Adrenal gland (tissue), 5 donors: ENCODE data around the gene SLU7.

Experiments
- CTCF ChIP-seq, 6 experiments: fragments of 450-650 bp in 4 of 6; fragments of 200-600 bp in 2 of 6; sonication (generic) in 1 of 6; IDR thresholded peaks; 1 replicate in 5 of 6; 2 replicates in 1 of 6; pipeline versions ENCODE4 v1.5.1 to v1.8.0; 2016 to 2021; ENCODE audit warnings: antibody characterized with exemption in 6 of 6, mild to moderate bottlenecking in 2 of 6, moderate library complexity in 1 of 6
- POLR2A ChIP-seq, 2 donors: fragments of 450-650 bp; IDR thresholded peaks; one replicate each; pipeline ENCODE4 v1.6.1; 2017; ENCODE audit warnings: antibody characterized with exemption in 2 of 2, mild to moderate bottlenecking in 2 of 2, moderate library complexity in 1 of 2
- donor health status: DM: no; HTN: no; CAD: no.

- TF ChIP-seq CTCF (IDR thresholded peaks at IDR 0.05): no peak
- peak; percentile 18 to 81 for TF ChIP-seq POLR2A (IDR thresholded peaks at IDR 0.05)
Measured at GRCh38 chr5:160418561-160419457, at the start of gene SLU7.
